Esophagus (tissue), 2 donors: ENCODE results near the gene POC1B. TPM values are rescaled to one million over a fixed set of nuclear protein-coding genes. Genes with fewer than 3 reads are reported as not detected.

Experiments
- H3K27ac ChIP-seq, 2 donors: one replicate each; pipeline ENCODE4 v1.5.1; 2013; ENCODE audit warnings: low read depth in 2 of 2, mild to moderate bottlenecking in 2 of 2, inconsistent platforms in 1 of 2, low read length in 1 of 2, moderate library complexity in 1 of 2
- H3K27me3 ChIP-seq, 2 donors: one replicate each; pipeline ENCODE4 v1.6.1; 2013; ENCODE audit warnings: low read length in 2 of 2, control low read depth in 1 of 2, mild to moderate bottlenecking in 1 of 2; ENCODE audit not compliant: insufficient read depth in 2 of 2, control insufficient read depth in 1 of 2
- H3K36me3 ChIP-seq, 2 donors: one replicate each; pipeline ENCODE4 v1.6.1; 2013; ENCODE audit warnings: low read length in 1 of 2; ENCODE audit not compliant: control insufficient read depth in 2 of 2, insufficient read depth in 2 of 2
- H3K4me1 ChIP-seq, 2 donors: one replicate each; pipeline ENCODE4 v1.6.1; 2013; ENCODE audit warnings: low read length in 1 of 2; ENCODE audit not compliant: control insufficient read depth in 2 of 2, insufficient read depth in 2 of 2
- H3K4me3 ChIP-seq, 2 donors: one replicate each; pipeline ENCODE4 v1.5.1; 2013; ENCODE audit warnings: low read length in 2 of 2, mild to moderate bottlenecking in 2 of 2, low read depth in 1 of 2, moderate library complexity in 1 of 2
- H3K9me3 ChIP-seq, 2 donors: one replicate each; pipeline ENCODE4 v1.6.1; 2013; ENCODE audit warnings: mild to moderate bottlenecking in 2 of 2, low read depth in 1 of 2, low read length in 1 of 2, moderate library complexity in 1 of 2; ENCODE audit not compliant: control insufficient read depth in 2 of 2, insufficient read depth in 1 of 2
- WGBS, 2 donors: extraction: QIAGEN DNeasy Blood & Tissue Kit; methylation state at CpG; one replicate each; pipeline ENCODE4 v1.1.7; 2013; 5-methylcytosine and 5-hydroxymethylcytosine counted together
- polyA plus RNA-seq, 2 donors: library from polyadenylated mRNA; stranded (reverse); fragments of 200-250 nt; gene quantifications; one replicate each; pipeline ENCODE4 v1.2.3, GENCODE V29; 2013
- donor health status: healthy with polysubstance abuse.
- donor health status: Bipolar disorder and iron deficiency.

POC1B gene
- polyA plus RNA-seq, 2 donors = 4.0 to 5.5 TPM

- Histone ChIP-seq H3K27ac (peak overlapping the region in 1 of 2 donors; percentile 68), H3K9me3 (no peaks in the 10 kb centered on the region), H3K4me1 (peaks cover 0 to 2% of the 10 kb centered on the region in 2 donors), H3K36me3 (no peaks in the 10 kb centered on the region), H3K27me3 (no peaks in the 10 kb centered on the region), H3K4me3 (no peak overlapping the region)
- 61% methylated on average over 6 of the region's 6 CpGs for WGBS, 2 donors
These were observed 72.5 kb downstream of the POC1B start for GRCh38 chr12:89453121-89453978.

GRCh38 chr12:89451841-89452251 is 74.0 kb downstream of the POC1B start:
- H3K27me3 ChIP-seq = no peaks in the 10 kb centered on the region
- H3K36me3 ChIP-seq = no peaks in the 10 kb centered on the region
- peak overlapping the region in 1 of 2 donors; percentile 47 for H3K27ac ChIP-seq
- no peaks in the 10 kb centered on the region for H3K9me3 ChIP-seq
- 54 to 60% methylated on average over 9 of the region's 9 CpGs for WGBS, 2 donors
- H3K4me3 ChIP-seq = no peak overlapping the region
- H3K4me1 ChIP-seq = peaks cover 0 to 2% of the 10 kb centered on the region in 2 donors

- Histone ChIP-seq H3K4me1 (peaks cover 0 to 2% of the 10 kb centered on the region in 2 donors), H3K27me3 (no peaks in the 10 kb centered on the region), H3K4me3 (no peak overlapping the region), H3K27ac (no peak overlapping the region), H3K36me3 (no peaks in the 10 kb centered on the region), H3K9me3 (no peaks in the 10 kb centered on the region)
These were observed 74.9 kb downstream of the POC1B start for GRCh38 chr12:89450907-89451306.

GRCh38 chr12:89448951-89449371 is 76.9 kb downstream of the POC1B start:
- Histone ChIP-seq H3K4me1 (no peaks in the 10 kb centered on the region), H3K27me3 (no peaks in the 10 kb centered on the region), H3K27ac (no peak overlapping the region), H3K36me3 (no peaks in the 10 kb centered on the region), H3K4me3 (no peak overlapping the region), H3K9me3 (no peaks in the 10 kb centered on the region)
- 88 to 95% methylated on average over 2 of the region's 2 CpGs for WGBS, 2 donors

GRCh38 chr12:89448526-89448925 is 77.3 kb downstream of the POC1B start:
- H3K27ac ChIP-seq = no peak overlapping the region
- no peaks in the 10 kb centered on the region for H3K36me3 ChIP-seq
- no peak overlapping the region for H3K4me3 ChIP-seq
- H3K27me3 ChIP-seq = no peaks in the 10 kb centered on the region
- no peaks in the 10 kb centered on the region for H3K4me1 ChIP-seq
- H3K9me3 ChIP-seq = no peaks in the 10 kb centered on the region

- Histone ChIP-seq H3K4me1 (no peaks in the 10 kb centered on the region), H3K4me3 (no peak overlapping the region), H3K27me3 (no peaks in the 10 kb centered on the region), H3K9me3 (no peaks in the 10 kb centered on the region), H3K36me3 (no peaks in the 10 kb centered on the region), H3K27ac (no peak overlapping the region)
- 89% methylated on average over 4 of the region's 4 CpGs for WGBS, 2 donors
These were observed 85.9 kb downstream of the POC1B start for GRCh38 chr12:89439941-89440340.

- Histone ChIP-seq H3K36me3 (no peaks in the 10 kb centered on the region), H3K27ac (no peak overlapping the region), H3K27me3 (no peaks in the 10 kb centered on the region), H3K4me1 (no peaks in the 10 kb centered on the region), H3K9me3 (no peaks in the 10 kb centered on the region), H3K4me3 (no peak overlapping the region)
- 90 to 93% methylated on average over 4 of the region's 4 CpGs for WGBS, 2 donors
These were observed 88.6 kb downstream of the POC1B start for GRCh38 chr12:89437231-89437630.

- no peaks in the 10 kb centered on the region for H3K4me1 ChIP-seq
- no peak overlapping the region for H3K27ac ChIP-seq
- no peaks in the 10 kb centered on the region for H3K36me3 ChIP-seq
- no peak overlapping the region for H3K4me3 ChIP-seq
- H3K9me3 ChIP-seq = no peaks in the 10 kb centered on the region
- 87 to 91% methylated on average over 6 of the region's 6 CpGs for WGBS, 2 donors
- H3K27me3 ChIP-seq = no peaks in the 10 kb centered on the region
These were observed 89.8 kb downstream of the POC1B start for GRCh38 chr12:89436062-89436461.

- H3K4me1 ChIP-seq = no peaks in the 10 kb centered on the region
- H3K4me3 ChIP-seq = no peak overlapping the region
- H3K9me3 ChIP-seq = no peaks in the 10 kb centered on the region
- H3K36me3 ChIP-seq = no peaks in the 10 kb centered on the region
- 65 to 78% methylated on average over 4 of the region's 4 CpGs for WGBS, 2 donors
- no peak overlapping the region for H3K27ac ChIP-seq
- no peaks in the 10 kb centered on the region for H3K27me3 ChIP-seq
These were observed 92.2 kb downstream of the POC1B start for GRCh38 chr12:89433634-89434033.

GRCh38 chr12:89432396-89432795 is 93.5 kb downstream of the POC1B start:
- Histone ChIP-seq H3K27ac (no peak overlapping the region), H3K27me3 (no peaks in the 10 kb centered on the region), H3K4me3 (no peak overlapping the region), H3K36me3 (no peaks in the 10 kb centered on the region), H3K4me1 (no peaks in the 10 kb centered on the region), H3K9me3 (no peaks in the 10 kb centered on the region)
- WGBS, 2 donors = 92 to 94% methylated on average over 1 of the region's 1 CpG
